H1 (cell line): ENCODE data around the gene ZNF609.

ENCODE experiments used
- CBX8 ChIP-seq: fragments of 300-800, 300-1000 bp; sonication (generic); IDR thresholded peaks from 2 replicates; pipeline ENCODE4 v1.7.1; 2016; ENCODE audit warnings: low read depth, low read length, borderline replicate concordance
- CHD1 ChIP-seq: IDR thresholded peaks from 2 replicates; pipeline ENCODE4 v1.6.1; 2012; ENCODE audit warnings: low read depth, low read length, improper control_type of control experiment
- EGR1 ChIP-seq: IDR thresholded peaks from 2 replicates; pipeline ENCODE4 v1.6.1; 2011; ENCODE audit warnings: low read depth, low read length, borderline replicate concordance
- EP300 ChIP-seq, 2 experiments: IDR thresholded peaks; 1 replicate in 1 of 2; 2 replicates in 1 of 2; pipeline ENCODE4 v1.6.1; 2011 to 2012; ENCODE audit warnings: low read depth in 2 of 2, low read length in 2 of 2, mild to moderate bottlenecking in 2 of 2, borderline replicate concordance in 1 of 2, inconsistent platforms in 1 of 2, moderate library complexity in 1 of 2
- EZH2 ChIP-seq: fragments of 200-600 bp; sonication (generic); IDR thresholded peaks from 2 replicates; pipeline ENCODE4 v1.7.1; 2012; ENCODE audit warnings: low read depth, mild to moderate bottlenecking, moderate library complexity, low read length, inconsistent platforms; ENCODE audit not compliant: severe bottlenecking
- JUND ChIP-seq: IDR thresholded peaks from 2 replicates; pipeline ENCODE4 v1.6.1; 2011; ENCODE audit warnings: mild to moderate bottlenecking, improper control_type of control experiment, low read length
- MAX ChIP-seq: IDR thresholded peaks from 2 replicates; pipeline ENCODE4 v1.6.1; 2012; ENCODE audit warnings: inconsistent platforms
- POLR2A ChIP-seq, 2 experiments: IDR thresholded peaks; 1 replicate in 1 of 2; 2 replicates in 1 of 2; pipeline ENCODE4 v1.6.1; 2011; ENCODE audit warnings: low read depth in 2 of 2, low read length in 2 of 2, mild to moderate bottlenecking in 2 of 2; ENCODE audit errors: control extremely low read depth in 1 of 2
- RBBP5 ChIP-seq: IDR thresholded peaks from 2 replicates; pipeline ENCODE4 v1.7.1; 2012; ENCODE audit warnings: low read depth, mild to moderate bottlenecking, inconsistent platforms, low read length, moderate library complexity, borderline replicate concordance
- TBP ChIP-seq: IDR thresholded peaks from 2 replicates; pipeline ENCODE4 v1.6.1; 2011; ENCODE audit warnings: low read depth, low read length, improper control_type of control experiment
- TEAD4 ChIP-seq: IDR thresholded peaks from 2 replicates; pipeline ENCODE4 v1.6.1; 2012; ENCODE audit warnings: low read depth, low read length, inconsistent platforms, mixed read lengths
- TF ChIP-seq, protein P1 (sequence below), 3 experiments: IDR thresholded peaks; 1 replicate in 2 of 3; 2 replicates in 1 of 3; pipeline versions ENCODE4 v1.5.1 to v1.6.1; 2011; ENCODE audit warnings: low read length in 3 of 3, mild to moderate bottlenecking in 3 of 3, inconsistent platforms in 2 of 3, low read depth in 1 of 3, moderate library complexity in 1 of 3; ENCODE audit not compliant: insufficient read depth in 1 of 3; ENCODE audit errors: control extremely low read depth in 1 of 3
- TF ChIP-seq, protein P2 (sequence below): IDR thresholded peaks from 2 replicates; pipeline ENCODE4 v1.6.1; 2012; ENCODE audit warnings: low read length, inconsistent platforms

DNA sequence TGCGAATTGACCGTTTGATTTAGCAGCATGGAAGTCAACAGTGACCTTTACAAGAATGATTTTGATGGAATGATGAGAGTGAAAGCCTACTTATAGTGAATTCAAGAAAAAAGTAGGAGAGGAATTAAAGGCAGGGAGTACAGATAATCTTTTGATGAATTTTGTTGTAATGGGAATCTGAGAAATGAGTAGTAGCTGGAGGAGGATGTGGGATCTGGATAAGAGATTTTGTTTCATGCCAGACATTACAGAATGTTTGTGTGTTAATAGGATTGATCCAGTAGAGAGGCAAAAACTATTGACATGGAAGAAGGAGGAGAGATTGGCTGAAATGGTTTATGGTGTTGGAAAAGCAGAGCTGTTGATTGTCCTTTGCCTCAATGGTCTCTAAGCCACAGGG, 17.4 kb upstream of the ZNF609 start:
- TF ChIP-seq, protein P1, sequence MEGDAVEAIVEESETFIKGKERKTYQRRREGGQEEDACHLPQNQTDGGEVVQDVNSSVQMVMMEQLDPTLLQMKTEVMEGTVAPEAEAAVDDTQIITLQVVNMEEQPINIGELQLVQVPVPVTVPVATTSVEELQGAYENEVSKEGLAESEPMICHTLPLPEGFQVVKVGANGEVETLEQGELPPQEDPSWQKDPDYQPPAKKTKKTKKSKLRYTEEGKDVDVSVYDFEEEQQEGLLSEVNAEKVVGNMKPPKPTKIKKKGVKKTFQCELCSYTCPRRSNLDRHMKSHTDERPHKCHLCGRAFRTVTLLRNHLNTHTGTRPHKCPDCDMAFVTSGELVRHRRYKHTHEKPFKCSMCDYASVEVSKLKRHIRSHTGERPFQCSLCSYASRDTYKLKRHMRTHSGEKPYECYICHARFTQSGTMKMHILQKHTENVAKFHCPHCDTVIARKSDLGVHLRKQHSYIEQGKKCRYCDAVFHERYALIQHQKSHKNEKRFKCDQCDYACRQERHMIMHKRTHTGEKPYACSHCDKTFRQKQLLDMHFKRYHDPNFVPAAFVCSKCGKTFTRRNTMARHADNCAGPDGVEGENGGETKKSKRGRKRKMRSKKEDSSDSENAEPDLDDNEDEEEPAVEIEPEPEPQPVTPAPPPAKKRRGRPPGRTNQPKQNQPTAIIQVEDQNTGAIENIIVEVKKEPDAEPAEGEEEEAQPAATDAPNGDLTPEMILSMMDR (IDR thresholded peaks at IDR 0.05; ENCODE audit: control extremely low read depth in 1 of 3, insufficient read depth in 1 of 3, low read depth in 1 of 3, low read length in 3 of 3): no peak
- no peak for TF ChIP-seq EGR1
- no peak for TF ChIP-seq CBX8
- no peak for TF ChIP-seq CHD1
- TF ChIP-seq JUND: no peak
- TF ChIP-seq MAX: no peak
- TF ChIP-seq, protein P2, sequence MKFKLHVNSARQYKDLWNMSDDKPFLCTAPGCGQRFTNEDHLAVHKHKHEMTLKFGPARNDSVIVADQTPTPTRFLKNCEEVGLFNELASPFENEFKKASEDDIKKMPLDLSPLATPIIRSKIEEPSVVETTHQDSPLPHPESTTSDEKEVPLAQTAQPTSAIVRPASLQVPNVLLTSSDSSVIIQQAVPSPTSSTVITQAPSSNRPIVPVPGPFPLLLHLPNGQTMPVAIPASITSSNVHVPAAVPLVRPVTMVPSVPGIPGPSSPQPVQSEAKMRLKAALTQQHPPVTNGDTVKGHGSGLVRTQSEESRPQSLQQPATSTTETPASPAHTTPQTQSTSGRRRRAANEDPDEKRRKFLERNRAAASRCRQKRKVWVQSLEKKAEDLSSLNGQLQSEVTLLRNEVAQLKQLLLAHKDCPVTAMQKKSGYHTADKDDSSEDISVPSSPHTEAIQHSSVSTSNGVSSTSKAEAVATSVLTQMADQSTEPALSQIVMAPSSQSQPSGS: no peak
- TF ChIP-seq POLR2A (IDR thresholded peaks at IDR 0.05; ENCODE audit: control extremely low read depth in 1 of 2, low read depth in 2 of 2, low read length in 2 of 2): no peak
- TF ChIP-seq EZH2: no peak
- no peak for TF ChIP-seq EP300 (IDR thresholded peaks at IDR 0.05; ENCODE audit: borderline replicate concordance in 1 of 2, low read depth in 2 of 2, low read length in 2 of 2)
- TF ChIP-seq TBP: no peak
- no peak for TF ChIP-seq RBBP5
- TF ChIP-seq TEAD4: no peak
